G401.6 (cell line): ENCODE results near the gene SLC6A8.
A peak's percentile ranks its signal among the peaks of the same experiment; 100 is the strongest.

Source experiments
- FAIRE-seq: peaks from 2 replicates; lab custom pipeline; 2012; peaks lifted over from hg19 to GRCh38; lab: Jason Lieb, UNC

Gene SLC6A8

DNA sequence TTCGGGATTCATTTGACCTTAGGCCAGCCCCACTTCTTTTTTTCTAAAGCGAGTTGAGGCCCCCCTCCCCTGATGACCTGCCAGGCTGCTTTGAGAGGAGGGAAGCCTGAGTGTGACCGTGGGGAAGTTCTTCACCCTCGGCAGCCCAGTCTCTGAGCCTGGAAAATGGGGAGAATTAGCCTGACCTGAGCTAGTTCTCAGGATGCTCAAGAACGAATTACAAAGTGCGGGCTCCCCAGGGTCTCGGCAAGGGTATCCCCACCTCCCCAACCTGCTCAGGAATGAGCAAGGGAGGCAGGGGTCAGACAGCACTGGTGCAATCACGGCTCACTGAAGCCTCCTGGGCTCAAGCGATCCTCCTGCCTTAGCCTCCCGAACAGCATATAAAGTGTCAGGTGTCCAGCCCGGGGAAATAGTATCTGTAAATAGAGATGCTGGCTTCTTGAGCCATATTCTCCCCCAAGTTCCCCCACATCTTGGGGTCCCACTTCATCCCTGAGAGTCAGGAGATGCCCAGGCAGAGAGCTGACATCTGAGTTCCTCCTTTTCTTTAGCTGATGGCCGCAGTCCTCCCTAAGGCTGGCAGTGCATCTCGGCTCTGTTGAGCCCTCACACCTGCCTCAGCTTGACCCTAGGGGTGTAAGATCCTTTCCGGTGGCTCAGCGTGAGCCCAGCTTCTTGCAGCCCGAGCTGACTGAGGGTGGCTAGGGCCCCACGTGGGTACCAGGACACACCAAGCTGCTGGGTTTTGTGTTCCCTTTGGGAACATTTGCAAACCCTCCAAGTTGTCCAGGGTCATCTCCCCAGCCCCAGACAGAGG lies 39.2 kb upstream of the SLC6A8 start:
- FAIRE-seq: no peak

DNA sequence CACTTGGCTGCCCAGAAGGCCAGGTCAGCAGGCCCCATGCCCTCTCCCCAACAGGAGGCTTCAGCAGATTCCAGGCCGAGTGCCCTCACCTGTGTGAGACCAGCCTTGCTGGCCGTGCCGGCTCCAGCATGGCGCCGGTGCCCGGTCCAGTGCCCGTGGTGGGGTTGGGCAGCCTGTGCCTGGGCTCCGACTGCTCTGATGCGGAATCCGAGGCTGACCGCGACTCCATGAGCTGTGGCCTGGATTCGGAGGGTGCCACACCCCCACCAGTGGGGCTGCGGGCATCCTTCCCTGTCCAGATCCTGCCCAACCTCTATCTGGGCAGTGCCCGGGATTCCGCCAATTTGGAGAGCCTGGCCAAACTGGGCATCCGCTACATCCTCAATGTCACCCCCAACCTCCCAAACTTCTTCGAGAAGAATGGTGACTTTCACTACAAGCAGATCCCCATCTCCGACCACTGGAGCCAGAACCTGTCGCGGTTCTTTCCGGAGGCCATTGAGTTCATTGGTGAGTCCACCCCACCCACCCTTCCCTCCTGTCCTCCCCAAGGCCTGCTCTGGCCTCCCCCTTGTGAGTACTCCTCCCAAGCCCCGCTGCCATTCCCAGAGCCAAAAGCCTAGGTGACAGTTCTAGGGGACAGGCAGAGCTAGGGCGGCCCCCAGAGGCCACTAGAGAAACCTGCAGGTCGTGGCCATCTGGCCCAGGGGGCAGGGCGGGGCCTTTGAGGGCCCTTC lies 38.4 kb upstream of the SLC6A8 start:
- no peak for FAIRE-seq

DNA sequence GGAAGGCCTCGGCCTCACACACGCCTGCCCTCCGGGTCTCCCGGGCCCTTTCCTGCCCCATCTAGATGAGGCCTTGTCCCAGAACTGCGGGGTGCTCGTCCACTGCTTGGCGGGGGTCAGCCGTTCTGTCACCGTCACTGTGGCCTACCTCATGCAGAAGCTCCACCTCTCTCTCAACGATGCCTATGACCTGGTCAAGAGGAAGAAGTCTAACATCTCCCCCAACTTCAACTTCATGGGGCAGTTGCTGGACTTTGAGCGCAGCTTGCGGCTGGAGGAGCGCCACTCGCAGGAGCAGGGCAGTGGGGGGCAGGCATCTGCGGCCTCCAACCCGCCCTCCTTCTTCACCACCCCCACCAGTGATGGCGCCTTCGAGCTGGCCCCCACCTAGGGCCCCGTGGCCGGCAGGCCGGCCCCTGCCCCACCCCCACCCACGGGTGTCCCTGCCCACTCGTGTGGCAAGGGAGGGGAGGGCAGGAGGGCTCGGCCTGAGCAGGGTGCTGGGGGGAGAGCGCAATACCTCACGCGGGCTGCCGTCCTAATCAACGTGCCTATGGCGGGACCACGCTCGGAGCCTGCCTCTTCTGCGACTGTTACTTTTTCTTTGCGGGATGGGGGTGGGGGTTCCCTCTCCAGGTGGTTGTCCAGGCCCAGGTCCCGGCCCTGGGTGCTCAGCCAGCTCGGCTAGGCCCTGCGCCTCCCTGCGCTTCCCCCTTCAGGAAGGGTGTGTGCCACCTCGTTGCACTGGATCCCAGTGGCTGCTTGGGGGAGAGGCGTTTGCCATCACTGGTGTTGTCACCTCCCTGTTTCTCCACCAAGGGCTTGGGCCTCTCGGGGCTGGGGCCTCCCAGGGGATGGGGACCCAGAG lies 37.6 kb upstream of the SLC6A8 start:
- no peak for FAIRE-seq

DNA sequence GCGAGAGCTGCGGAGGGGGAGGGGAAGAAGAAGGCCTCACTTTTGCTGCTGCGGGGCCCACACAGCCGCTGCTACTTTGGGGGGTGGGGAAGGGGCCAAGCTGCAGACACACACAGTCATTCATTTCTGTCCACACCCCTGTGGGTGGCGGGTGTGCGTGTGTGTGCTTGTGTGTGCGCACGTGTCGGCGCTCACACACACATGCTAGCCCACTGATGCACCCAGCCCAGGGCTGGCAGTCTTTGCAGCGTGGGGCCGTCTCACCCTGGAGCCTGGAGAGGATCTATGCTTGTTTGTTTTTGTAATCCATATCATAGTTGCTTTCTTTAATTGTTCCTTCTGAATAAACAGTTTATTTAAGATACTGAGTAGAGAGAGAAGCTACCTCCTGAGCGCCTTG lies 36.8 kb upstream of the SLC6A8 start:
- FAIRE-seq: no peak

DNA sequence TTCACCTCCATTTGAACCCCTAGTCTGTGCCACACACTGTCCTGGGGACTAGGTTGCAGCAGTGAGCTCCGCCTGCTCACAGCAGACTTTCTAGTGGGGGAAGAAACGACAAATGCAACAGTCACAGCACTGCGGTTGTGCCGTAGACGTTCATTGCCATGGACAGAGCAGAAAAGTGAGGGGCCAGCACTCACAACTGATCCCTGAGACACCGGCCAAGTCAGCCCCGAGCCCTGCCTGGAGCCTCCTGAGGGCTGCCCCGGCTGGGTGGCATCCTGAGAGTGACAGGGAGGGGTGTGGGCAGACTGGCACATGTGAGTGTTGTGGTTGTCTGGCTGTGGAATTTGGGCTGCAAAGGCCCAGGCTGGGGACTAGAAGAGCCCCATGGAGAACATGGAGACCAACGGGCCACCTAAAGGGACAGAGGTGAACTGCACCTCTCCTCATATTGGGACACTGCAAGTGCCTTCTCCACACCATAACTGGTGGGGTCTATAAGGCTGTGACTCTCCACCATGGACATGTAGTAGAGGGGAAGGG lies 36.1 kb upstream of the SLC6A8 start:
- no peak for FAIRE-seq

DNA sequence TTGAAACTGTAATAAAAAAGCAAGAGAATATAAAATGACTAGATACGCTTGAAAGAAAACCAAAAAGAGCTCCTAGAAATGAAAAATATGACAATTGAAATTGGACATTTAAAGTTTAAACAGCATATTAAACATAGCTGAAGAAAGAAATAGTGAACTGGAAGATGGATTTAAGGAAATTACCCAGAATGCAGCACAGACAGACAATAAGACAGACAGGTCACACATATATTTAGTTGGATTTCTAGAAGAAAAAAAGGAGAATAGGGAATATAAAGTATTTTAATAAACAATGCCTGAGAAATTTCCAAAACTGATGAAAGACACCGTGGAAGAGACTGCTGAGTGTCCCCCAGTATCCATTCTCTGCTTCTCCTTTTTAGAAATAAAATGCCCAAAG lies 34.2 kb upstream of the SLC6A8 start:
- peak; percentile 69 for FAIRE-seq

DNA sequence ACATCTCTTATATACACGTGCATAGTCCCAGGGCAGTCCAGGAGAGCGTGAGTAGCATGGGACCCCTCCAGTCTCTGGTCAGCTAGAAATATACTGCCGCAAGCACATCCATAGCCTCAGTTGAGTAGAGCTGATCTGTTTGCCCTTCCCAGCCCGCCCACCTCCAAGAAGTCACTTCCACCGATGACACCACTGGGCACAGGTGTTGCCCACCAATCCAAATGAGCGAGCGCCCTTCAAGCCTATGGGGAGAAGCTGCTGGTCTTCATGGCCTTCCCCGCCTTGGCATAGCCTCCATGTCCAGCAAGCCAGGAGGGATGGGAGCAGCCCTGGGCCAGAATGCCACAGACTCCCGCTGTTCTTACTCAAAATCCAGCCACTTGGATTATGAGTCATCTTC lies 30.6 kb upstream of the SLC6A8 start:
- FAIRE-seq: no peak

DNA sequence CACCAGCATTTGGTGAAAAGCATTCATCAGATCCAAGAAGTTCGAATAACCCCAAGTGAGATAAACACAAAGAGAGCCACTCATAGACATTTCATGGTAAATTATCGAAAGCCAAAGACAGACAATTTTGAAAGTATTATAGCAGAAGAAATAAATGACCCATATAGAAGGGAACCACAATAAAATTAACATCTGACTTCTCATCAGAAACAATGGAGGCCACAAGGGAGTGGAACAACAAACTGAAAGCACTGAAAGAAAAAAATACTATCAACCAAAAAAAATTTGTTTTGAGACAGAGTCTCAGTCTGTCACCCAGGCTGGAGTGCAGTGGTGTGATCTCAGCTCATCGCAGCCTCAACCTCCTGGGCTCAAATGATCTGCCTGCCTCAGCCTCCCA lies 28.5 kb upstream of the SLC6A8 start:
- FAIRE-seq: no peak

DNA sequence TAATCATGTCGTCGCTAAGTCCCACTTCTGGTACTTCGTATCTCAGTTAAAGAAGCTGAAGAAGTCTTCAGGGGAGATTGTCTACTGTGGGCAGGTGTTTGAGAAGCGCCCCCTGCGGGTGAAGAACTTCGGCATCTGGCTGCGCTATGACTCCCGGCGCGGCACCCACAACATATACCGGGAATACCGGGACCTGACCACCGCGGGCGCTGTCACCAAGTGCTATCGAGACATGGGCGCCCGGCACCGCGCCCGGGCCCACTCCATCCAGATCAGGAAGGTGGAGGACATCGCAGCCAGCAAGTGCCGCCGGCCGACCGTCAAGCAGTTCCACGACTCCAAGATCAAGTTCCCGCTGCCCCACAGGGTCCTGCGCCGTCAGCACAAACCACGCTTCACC lies 25.5 kb upstream of the SLC6A8 start:
- FAIRE-seq: no peak

DNA sequence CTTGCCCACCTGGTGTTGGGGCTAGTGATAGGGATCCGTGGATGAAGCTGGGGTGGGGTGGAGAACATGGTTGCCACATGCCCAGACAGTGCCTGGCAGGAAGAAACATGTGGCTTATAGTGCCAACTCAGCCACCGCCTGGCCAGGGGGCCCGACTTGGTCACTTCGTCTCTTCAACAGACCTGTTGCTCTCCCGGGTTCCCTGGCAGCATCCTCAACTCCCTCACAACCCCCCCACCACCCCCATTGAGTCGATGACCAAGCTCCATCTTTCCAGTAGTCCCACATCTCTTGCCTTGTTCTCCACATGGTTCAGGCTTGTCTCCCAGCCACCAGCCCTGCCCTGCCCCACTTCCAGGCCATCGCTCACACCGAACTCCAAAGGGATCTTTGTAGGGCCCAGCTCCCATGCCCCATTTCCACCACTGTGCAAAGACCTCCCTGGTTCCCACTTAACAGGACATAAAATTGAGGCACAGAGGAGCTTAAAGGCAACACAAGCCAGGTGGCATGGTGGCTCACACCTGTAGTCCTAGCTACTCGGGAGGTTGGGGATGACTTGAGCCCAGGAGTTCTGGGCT lies 21.9 kb upstream of the SLC6A8 start:
- FAIRE-seq: no peak

DNA sequence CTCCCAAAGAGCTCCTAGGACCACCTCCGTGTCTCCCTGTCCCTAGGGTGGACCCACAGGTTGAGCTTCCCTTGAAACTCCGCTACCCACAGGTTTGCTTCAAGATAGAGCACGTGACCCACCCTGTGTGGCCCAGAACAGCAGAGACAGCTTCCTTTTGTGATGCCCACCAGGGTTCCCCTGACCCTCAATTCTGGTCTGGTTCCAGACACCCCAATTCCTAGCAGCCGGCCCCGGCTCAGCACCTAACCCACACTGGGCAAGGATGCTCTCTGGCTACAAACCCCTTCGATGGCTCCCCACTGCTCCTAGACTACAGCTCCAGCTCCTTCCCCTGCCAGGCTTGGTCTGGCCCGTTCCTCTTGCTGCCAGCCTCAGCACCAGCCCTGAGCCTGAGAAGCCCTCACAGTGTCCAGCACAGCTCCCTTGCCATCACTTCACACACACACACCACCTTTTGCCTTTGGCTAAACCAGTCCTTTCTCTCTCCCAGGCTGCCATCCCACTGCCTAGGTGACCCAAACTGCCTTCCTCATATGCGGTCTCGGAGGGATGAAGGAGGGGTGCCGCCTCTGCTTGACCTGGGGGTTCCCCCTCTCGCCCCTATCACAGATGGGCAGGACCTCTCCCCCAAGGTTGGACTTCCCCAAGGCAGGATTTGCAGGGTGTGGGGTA lies 20.3 kb upstream of the SLC6A8 start:
- no peak for FAIRE-seq

DNA sequence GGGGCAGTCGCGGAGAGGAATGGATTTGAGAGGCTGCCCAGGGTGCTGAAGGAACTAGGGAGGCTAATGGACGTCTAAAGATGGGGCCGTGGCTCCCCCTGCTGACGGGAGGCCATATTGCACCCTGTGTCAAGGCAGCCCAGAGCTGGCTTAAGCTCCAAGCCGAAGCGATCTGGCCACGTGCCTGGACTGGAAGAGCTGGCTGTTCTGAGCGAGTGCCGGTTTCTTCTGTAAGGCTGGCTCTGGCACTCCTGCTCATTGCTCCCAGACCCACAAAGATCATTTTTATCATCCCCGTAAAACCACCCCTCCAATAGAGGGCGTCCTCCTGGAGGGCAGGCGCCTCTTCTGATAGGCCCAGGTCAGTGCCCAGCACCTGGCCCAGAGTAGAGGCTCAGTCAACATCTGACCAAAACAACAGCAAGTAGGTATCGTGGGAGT lies 19.8 kb upstream of the SLC6A8 start:
- FAIRE-seq: peak; percentile 37

DNA sequence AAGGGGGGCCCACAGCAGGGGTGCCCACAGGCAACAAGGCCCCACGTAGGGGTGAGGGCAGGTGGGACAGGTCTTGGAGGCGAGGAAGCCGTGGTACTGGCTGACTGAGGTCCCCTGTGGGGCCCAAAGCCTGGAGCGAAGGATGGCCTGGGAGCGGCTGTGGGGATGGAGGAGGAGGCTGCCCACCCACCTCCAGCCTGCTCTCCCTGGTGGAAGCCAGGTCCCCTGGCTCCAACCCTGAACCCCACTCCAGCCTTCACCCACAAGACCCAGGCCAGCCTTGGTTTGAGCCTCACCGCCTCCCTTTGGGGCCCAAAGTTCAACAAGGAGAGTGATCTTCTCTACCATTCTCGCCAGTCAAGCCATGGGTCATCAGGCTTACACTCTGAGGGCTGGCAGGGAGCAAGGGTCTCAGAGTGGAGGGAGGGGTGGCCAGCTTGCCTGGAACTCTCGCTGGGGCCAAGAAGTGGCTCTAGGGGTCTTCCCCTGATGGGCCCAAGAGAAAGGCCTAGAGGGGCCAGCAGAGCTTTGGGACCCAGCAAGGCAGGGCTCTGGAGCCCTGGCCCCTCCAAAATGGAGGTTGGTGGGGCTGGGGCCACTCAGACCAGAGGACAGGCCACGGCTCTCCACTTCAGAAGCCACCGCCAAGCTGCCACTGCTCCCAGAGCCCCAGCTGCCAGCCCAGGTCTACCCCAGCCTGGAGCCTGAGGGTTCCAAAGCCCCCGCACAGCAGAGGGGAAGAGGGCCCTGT lies 19.1 kb upstream of the SLC6A8 start:
- FAIRE-seq: no peak

DNA sequence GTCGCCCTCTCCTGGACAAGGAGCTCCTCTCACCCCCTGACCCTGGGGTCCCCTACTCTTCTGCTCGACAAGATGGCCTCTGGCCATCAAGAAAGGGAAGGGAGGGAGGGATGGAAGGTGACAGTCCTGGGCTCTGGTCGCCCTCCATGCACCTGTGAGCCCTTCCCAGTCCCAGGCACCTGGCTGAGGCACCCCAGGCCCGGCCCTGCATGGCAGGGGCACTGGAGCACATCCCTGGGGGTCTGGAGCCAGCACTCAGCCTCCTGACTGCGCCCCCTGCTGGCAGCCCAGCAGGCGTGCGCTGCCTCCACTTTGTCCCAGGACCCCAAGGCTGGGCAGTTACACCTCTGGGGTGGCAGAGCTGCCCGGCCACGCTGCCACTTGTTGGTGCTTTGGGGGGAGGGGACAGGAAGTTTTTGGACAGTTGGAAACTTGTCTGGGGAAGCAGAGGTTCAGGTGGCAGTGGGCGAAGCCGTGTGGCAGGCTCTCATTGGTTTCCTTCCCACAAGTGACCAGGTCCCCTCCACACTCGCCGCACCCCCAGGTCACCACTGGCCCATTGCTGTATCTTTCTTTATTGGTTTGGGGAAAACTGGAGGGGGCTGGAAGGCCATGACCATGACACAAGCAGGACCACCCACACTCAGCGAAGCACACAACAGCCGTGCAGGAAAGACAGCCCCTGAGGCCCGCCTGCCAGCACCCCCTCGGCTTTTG lies 18.4 kb upstream of the SLC6A8 start:
- no peak for FAIRE-seq

DNA sequence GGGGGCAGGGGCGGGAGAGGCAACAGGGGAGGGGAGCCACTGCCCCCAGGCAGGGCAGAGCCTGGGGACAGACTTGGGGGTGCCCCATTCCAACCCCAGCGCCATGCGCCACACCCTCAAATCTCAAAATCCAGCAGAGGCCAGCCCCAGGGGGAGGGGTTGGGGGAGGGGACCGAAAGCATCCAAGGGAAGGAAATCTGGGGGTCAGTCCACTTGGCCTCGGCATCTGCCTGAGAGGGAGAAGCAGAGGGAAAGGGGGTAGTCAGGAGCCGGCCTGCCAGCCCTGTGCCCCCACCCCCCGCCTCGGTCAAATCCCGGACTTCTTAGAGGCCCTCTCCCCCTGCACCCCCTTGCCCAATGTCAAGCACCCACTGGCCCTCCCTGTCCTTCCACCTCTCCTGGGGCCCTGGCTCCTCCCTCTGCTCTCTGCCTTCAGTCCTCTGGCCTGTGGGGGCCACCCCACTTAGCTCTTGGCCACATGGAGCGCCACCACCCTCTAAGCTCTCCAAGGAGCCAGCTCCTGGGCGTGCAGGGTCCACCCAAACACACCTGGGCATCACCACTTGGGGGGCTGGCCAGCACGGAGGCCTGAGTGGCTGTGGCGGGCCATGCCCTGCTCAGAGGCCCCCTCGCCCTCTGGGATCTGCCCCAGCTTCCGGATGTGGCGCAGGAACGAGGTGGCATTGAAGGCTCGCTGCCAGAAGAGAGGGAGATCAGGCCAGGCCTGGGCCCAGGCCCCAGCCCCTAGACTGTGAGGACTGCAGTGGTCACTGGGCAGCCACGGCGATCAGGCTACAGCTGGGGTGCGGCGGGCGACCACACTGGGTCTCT lies 17.6 kb upstream of the SLC6A8 start:
- no peak for FAIRE-seq

DNA sequence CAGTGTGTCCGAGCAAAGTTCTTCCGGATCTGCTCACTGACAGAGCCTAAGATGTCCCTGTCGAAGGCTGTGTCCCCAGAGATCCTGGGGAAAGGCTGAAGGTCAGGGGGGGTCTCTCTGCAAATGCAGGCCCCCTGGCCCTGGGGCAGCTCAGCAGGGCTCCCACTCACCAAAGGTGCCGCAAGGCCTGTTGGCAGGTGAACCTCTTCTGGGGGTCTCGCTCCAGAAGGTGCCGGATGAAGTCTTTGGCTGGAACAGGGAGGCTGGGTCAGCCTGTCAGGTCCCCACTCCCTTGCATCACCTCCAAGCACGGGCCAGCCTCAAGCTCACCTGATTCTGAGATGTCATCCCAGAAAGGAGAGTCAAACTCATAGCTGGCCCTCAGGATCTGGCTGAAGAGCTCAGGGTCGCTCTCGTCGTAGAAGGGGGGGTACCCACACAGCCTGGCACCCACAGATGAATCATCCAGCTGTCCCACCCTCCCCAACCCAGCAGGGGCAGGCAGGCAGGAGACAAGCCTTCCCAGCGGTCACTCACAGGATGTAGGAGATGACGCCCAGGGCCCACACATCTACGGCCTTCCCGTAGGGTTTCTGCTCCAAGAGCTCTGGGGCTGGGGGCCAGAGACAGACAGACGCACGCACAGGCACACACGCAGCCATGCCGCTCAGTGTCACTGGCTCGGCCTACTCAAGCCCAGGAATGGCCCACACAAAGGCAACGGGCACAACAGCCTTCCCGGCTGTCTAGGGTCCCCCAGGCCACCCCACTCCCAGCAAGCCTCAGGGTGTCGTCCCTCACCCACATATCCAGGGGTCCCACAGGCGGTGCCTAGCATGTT lies 16.8 kb upstream of the SLC6A8 start:
- FAIRE-seq: no peak

DNA sequence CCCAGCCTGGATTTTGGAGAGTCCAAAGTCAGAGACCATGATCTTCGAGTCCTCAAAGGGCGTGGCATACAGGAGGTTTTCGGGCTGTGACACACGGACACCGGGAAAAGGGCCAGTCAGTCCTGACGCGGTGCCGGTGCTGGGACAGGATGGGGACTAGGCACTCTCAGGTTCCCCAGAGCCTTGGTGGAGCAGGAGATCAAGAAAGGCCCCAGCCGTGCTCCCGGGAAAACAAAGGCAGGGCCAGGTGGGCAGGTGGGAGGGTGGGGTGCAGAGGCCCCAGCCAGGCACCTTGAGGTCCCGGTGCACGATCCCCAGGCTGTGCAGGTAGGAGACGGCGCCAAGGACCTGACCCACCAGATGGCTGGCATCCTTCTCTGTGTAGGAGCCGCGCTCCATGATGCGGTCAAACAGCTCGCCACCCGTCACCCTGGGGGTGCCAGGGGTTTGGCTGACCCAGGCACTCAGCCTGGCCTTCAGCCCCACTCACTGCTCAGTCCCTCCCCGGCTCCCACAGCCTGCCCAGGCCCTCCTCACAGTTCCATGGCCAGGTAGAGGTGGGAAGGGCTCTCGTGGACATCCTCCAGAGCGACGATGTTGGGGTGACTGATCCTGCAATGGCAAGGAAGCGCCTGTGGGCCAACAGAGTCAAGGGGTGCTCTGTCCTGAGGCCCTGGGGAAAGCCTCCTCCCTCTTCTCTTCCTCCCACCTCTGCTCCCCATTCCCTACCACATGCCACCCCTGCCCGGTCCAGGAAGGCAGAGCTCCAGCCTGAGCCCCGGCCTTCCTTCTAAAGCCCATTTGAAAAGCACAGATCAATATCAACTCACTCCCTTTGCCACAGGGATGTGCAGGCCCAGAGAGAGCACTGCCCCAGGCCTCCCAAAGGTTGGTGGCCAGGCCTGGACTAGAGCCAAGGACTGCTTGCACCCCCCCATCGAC lies 15.9 kb upstream of the SLC6A8 start:
- no peak for FAIRE-seq
